Stimulated activated CD8-positive, alpha-beta memory T cell treated with anti-CD3 and anti-CD28 coated beads, Interleukin-12 subunit alpha, Interleukin-12 subunit beta, amount 100 ng/mL, for 24 hours (primary cell): Measurements from ENCODE around the gene MCRIP2.

ENCODE experiments used
- DNase-seq: peaks from one replicate; pipeline ENCODE4 v3.0.0-alpha.2; 2020; ENCODE audit errors: extremely low read depth

Gene MCRIP2

GRCh38 chr16:669666-670065 is 28.0 kb downstream of the MCRIP2 start:
- DNase-seq = no peak

- DNase-seq = no peak
Measured at GRCh38 chr16:670485-671352, 29.1 kb downstream of the MCRIP2 start.

GRCh38 chr16:671353-672131 is 29.9 kb downstream of the MCRIP2 start:
- DNase-seq = no peak

- no peak for DNase-seq
Measured at GRCh38 chr16:672371-672770, 30.7 kb downstream of the MCRIP2 start.

- DNase-seq = no peak
Measured at GRCh38 chr16:672851-673250, 31.2 kb downstream of the MCRIP2 start.

GRCh38 chr16:673399-673991 is 31.9 kb downstream of the MCRIP2 start:
- DNase-seq = no peak

GRCh38 chr16:674214-674881 is 32.7 kb downstream of the MCRIP2 start:
- DNase-seq = no peak

GRCh38 chr16:674968-675883 is 33.6 kb downstream of the MCRIP2 start, which contains the start of gene RHBDL1:
Gene RHBDL1, plus strand, starts transcription at chr16:675671. Its CDS starts 120 bp downstream, at chr16:675791.
- no peak for DNase-seq

GRCh38 chr16:675884-676564 is 34.4 kb downstream of the MCRIP2 start:
- DNase-seq = no peak

GRCh38 chr16:676565-676902 is 34.9 kb downstream of the MCRIP2 start:
- no peak for DNase-seq

GRCh38 chr16:676913-677312 is 35.3 kb downstream of the MCRIP2 start:
- no peak for DNase-seq

GRCh38 chr16:677316-678190 is 35.9 kb downstream of the MCRIP2 start:
- no peak for DNase-seq

GRCh38 chr16:678209-678857 is 36.7 kb downstream of the MCRIP2 start:
- no peak for DNase-seq

GRCh38 chr16:678858-679813 is 37.5 kb downstream of the MCRIP2 start:
- no peak for DNase-seq

GRCh38 chr16:679814-680624 is 38.4 kb downstream of the MCRIP2 start, which contains the start of gene STUB1:
Gene STUB1, plus strand, starts transcription at chr16:680410. Its CDS starts 116 bp downstream, at chr16:680526.
- DNase-seq = peak; percentile 83

GRCh38 chr16:680625-680945 is 39.0 kb downstream of the MCRIP2 start:
- DNase-seq = no peak
